A549 (cell line): ENCODE results near the gene THOC7. TPM values are rescaled to one million over a fixed set of nuclear protein-coding genes. Genes with fewer than 3 reads are reported as not detected.

ENCODE experiments used
- ATAC-seq, 2 experiments: fragments of 200-7000 bp in 1 of 2; fragments of >200 bp in 1 of 2; cut with Nextera tagmentation in 1 of 2; cut with Tn5 transposase in 1 of 2; 3 replicates each; pipeline versions ENCODE4 v1.8.0 to v1.9.1; 2018 to 2020; ENCODE audit warnings: mild to moderate bottlenecking in 1 of 2, moderate library complexity in 1 of 2
- CTCF ChIA-PET: fragments of 300-600 bp; sonication (Branson Sonifier 250); formaldehyde crosslinking; extraction: SDS; loops from one replicate; lab custom pipeline; 2021; ENCODE audit warnings: antibody characterized with exemption, inconsistent platforms; lab: Yijun Ruan, JAX
- POLR2A ChIA-PET: fragments of 350-600 bp; formaldehyde crosslinking; extraction: SDS; loops from one replicate; lab custom pipeline; 2021; ENCODE audit warnings: antibody characterized with exemption, inconsistent platforms; lab: Yijun Ruan, JAX
- DNase-seq, 2 experiments: peaks; one replicate each; pipeline versions ENCODE4 v3.0.0 to v3.0.0-alpha.2; 2011 to 2016; ENCODE audit warnings: low read depth in 1 of 2, low spot score in 1 of 2
- FAIRE-seq: peaks from 2 replicates; lab custom pipeline; 2011; peaks lifted over from hg19 to GRCh38; lab: Jason Lieb, UNC
- H3K27ac ChIP-seq, 2 experiments: fragments of >200 bp; sonication (Bioruptor Twin); formaldehyde crosslinking; 3 replicates each; pipeline ENCODE4 v1.5.1; 2016 to 2017
- H3K4me1 ChIP-seq: fragments of >200 bp; sonication (Bioruptor Twin); formaldehyde crosslinking; 3 replicates; pipeline ENCODE4 v1.6.1; 2016
- H3K4me2 ChIP-seq: fragments of >200 bp; sonication (Bioruptor Twin); formaldehyde crosslinking; 3 replicates; pipeline ENCODE4 v1.6.1; 2016
- H3K4me3 ChIP-seq: fragments of >200 bp; sonication (Bioruptor Twin); formaldehyde crosslinking; 3 replicates; pipeline ENCODE4 v1.5.1; 2016
- H3K9me3 ChIP-seq: fragments of >200 bp; sonication (Bioruptor Twin); formaldehyde crosslinking; 3 replicates; pipeline ENCODE4 v1.6.1; 2016
- ATOH8 ChIP-seq: fragments of 250-450 bp; sonication (Bioruptor Pico); IDR thresholded peaks from 2 replicates; pipeline ENCODE4 v1.5.0; 2020; ENCODE audit warnings: low read depth, mild to moderate bottlenecking, moderate library complexity
- BCL3 ChIP-seq: fragments of >200 bp; sonication (Bioruptor Twin); formaldehyde crosslinking; IDR thresholded peaks from 3 replicates; pipeline ENCODE4 v1.6.1; 2016
- BHLHE40 ChIP-seq: IDR thresholded peaks from 2 replicates; pipeline ENCODE4 v1.6.1; 2012; ENCODE audit warnings: low read depth, low read length, inconsistent platforms
- CHD4 ChIP-seq: fragments of 200-600 bp; sonication (generic); IDR thresholded peaks from 2 replicates; pipeline ENCODE4 v1.6.1; 2016; ENCODE audit warnings: antibody characterized with exemption, mild to moderate bottlenecking, borderline replicate concordance
- CTCF ChIP-seq: fragments of >200 bp; sonication (Bioruptor Twin); formaldehyde crosslinking; IDR thresholded peaks from 3 replicates; pipeline ENCODE4 v1.5.1; 2016
- E2F6 ChIP-seq: IDR thresholded peaks from 2 replicates; pipeline ENCODE4 v1.6.1; 2012; ENCODE audit warnings: low read depth, borderline replicate concordance
- EHMT2 ChIP-seq: fragments of 200-600 bp; sonication (generic); IDR thresholded peaks from 2 replicates; pipeline ENCODE4 v1.6.1; 2016; ENCODE audit warnings: antibody characterized with exemption, low read depth, mild to moderate bottlenecking, moderate library complexity
- ELK1 ChIP-seq: fragments of 150-350 bp; IDR thresholded peaks from 2 replicates; pipeline ENCODE4 v1.6.1; 2014; ENCODE audit warnings: low read depth, mild to moderate bottlenecking, low read length
- HEYL ChIP-seq: fragments of 250-450 bp; sonication (Bioruptor Pico); IDR thresholded peaks from 2 replicates; pipeline ENCODE4 v1.8.0; 2021; ENCODE audit warnings: mild to moderate bottlenecking, moderate library complexity
- HOXB13 ChIP-seq: fragments of 250-450 bp; sonication (Bioruptor Pico); IDR thresholded peaks from 2 replicates; pipeline ENCODE4 v1.5.0; 2020; ENCODE audit warnings: low read depth, mild to moderate bottlenecking, moderate library complexity
- JUN ChIP-seq, 2 experiments: fragments of >200 bp; sonication (Bioruptor Twin); formaldehyde crosslinking; IDR thresholded peaks; 2 replicates in 1 of 2; 3 replicates in 1 of 2; pipeline ENCODE4 v1.6.1; 2016 to 2017
- MAFK ChIP-seq: fragments of 450-650 bp; IDR thresholded peaks from 2 replicates; pipeline ENCODE4 v1.6.1; 2014; ENCODE audit not compliant: partially characterized antibody
- MAZ ChIP-seq: fragments of 150-350 bp; IDR thresholded peaks from 2 replicates; pipeline ENCODE4 v1.6.1; 2014; ENCODE audit warnings: antibody characterized with exemption, low read depth, low read length, borderline replicate concordance
- MYC ChIP-seq: IDR thresholded peaks from 2 replicates; pipeline ENCODE4 v1.6.1; 2012; ENCODE audit warnings: mild to moderate bottlenecking, inconsistent platforms, low read length, improper control_type of control experiment, borderline replicate concordance
- RARB ChIP-seq: fragments of 250-450 bp; sonication (Bioruptor Pico); IDR thresholded peaks from 2 replicates; pipeline ENCODE4 v1.8.0; 2021; ENCODE audit warnings: mild to moderate bottlenecking, moderate library complexity
- RCOR1 ChIP-seq: fragments of 150-350 bp; IDR thresholded peaks from 2 replicates; pipeline ENCODE4 v1.6.1; 2014; ENCODE audit warnings: antibody characterized with exemption, low read length, low read depth
- REST ChIP-seq: fragments of 200-600 bp; sonication (generic); IDR thresholded peaks from 2 replicates; pipeline ENCODE4 v1.6.1; 2016; ENCODE audit warnings: antibody characterized with exemption, mild to moderate bottlenecking, moderate library complexity
- ZSCAN20 ChIP-seq: fragments of 250-450 bp; sonication (Bioruptor Pico); IDR thresholded peaks from 2 replicates; pipeline ENCODE4 v1.8.0; 2022; ENCODE audit warnings: mild to moderate bottlenecking, moderate library complexity
- WGBS: methylation state at CpG from one replicate; pipeline ENCODE4 v1.1.6; 2017; ENCODE audit errors: missing lambda C conversion rate; 5-methylcytosine and 5-hydroxymethylcytosine counted together
- polyA plus RNA-seq, 4 experiments: library from polyadenylated mRNA; depleted of rRNA in 3 of 4; stranded (reverse); fragments of >200 nt; fragmentation: RNase III in 1 of 4; extraction: RNeasy Plus Mini Kit Qiagen cat#74134 plus additional on column Dnase treatment in 1 of 4; gene quantifications; 2 replicates in 3 of 4; 3 replicates in 1 of 4; pipeline ENCODE4 v1.2.3, GENCODE V29; 2011 to 2017

THOC7 gene
- polyA plus RNA-seq, 2 of the 4 experiments (the other 2 are of a cell fraction), result 65.2 to 71.7 TPM

- no peak for FAIRE-seq
- H3K4me1 ChIP-seq, result peaks cover 14% of the 10 kb centered on the region
- H3K4me2 ChIP-seq, result no peak overlapping the region
- POLR2A ChIA-PET, result no interaction called here
- DNase-seq, result peak; percentile 18 to 21
- peak in 1 of 2 experiments; percentile 10; a peak in 1 of 6 replicates for ATAC-seq
- no peak overlapping the region for H3K4me3 ChIP-seq
- TF ChIP-seq E2F6, result no peak
- TF ChIP-seq HOXB13 (CRISPR knock-in tag), result no peak
- no peak for TF ChIP-seq JUN (IDR thresholded peaks at IDR 0.05)
- TF ChIP-seq CHD4, result no peak
- TF ChIP-seq EHMT2, result no peak
- TF ChIP-seq ELK1, result no peak
- TF ChIP-seq MYC, result no peak
- TF ChIP-seq HEYL (CRISPR knock-in tag), result no peak
- TF ChIP-seq MAZ, result no peak
- no peak for TF ChIP-seq BHLHE40
- no peak for TF ChIP-seq RCOR1
- TF ChIP-seq BCL3, result no peak
- no peak for TF ChIP-seq ZSCAN20 (CRISPR knock-in tag)
- TF ChIP-seq RARB (CRISPR knock-in tag), result no peak
- no peaks in the 10 kb centered on the region for H3K9me3 ChIP-seq
- WGBS, result 76% methylated on average over 2 of the region's 2 CpGs
- H3K27ac ChIP-seq, result no peak overlapping the region
- CTCF ChIA-PET, result interaction anchor here (0.6 to 1.0 kb wide), 2 partner anchors 10 to 22 kb away, joined by 3 to 4 read pairs; no protein-coding TSS in a partner anchor
These were observed 44.6 kb upstream of the THOC7 start for GRCh38 chr3:63908081-63908736.

- no peak for FAIRE-seq
These were observed 42.4 kb upstream of the THOC7 start for GRCh38 chr3:63905731-63906620.

More at GRCh38 chr3:63905731-63906620, 42.4 kb upstream of the THOC7 start:
- Histone ChIP-seq H3K4me2 (no peak overlapping the region), H3K27ac (no peak overlapping the region), H3K4me1 (peaks cover 10% of the 10 kb centered on the region), H3K9me3 (no peaks in the 10 kb centered on the region), H3K4me3 (no peak overlapping the region)
- TF ChIP-seq CTCF (no peak), MAFK (no peak), EHMT2 (no peak), ATOH8 (no peak), REST (no peak)
- ChIA-PET CTCF (interaction anchor here (0.7 kb wide), 1 partner anchor 556 kb away, joined by 3 read pairs; no protein-coding TSS in a partner anchor), POLR2A (no interaction called here)
- WGBS, result 87% methylated on average over 4 of the region's 4 CpGs
- no peak for ATAC-seq
- no peak for DNase-seq
